Breast epithelium (tissue), 4 donors: Measurements from ENCODE around the gene SNRPB. TPM values are rescaled to one million over a fixed set of nuclear protein-coding genes. Genes with fewer than 3 reads are reported as not detected.

ENCODE experiments used
- DNase-seq, 2 donors: peaks; one replicate each; pipeline ENCODE4 v3.0.0-alpha.2; 2019; ENCODE audit warnings: low spot score in 2 of 2
- H3K27ac ChIP-seq, 2 donors: fragments of 200-600 bp; sonication (generic) in 1 of 2; one replicate each; pipeline ENCODE4 v1.5.1; 2016 to 2019; ENCODE audit warnings: mild to moderate bottlenecking in 1 of 2
- H3K27me3 ChIP-seq, 2 donors: fragments of 200-600 bp; sonication (generic) in 1 of 2; one replicate each; pipeline versions ENCODE4 v1.5.1 to v1.6.0; 2017 to 2019; ENCODE audit warnings: control low read depth in 1 of 2, mild to moderate bottlenecking in 1 of 2
- H3K36me3 ChIP-seq: fragments of 200-600 bp; one replicate; pipeline ENCODE4 v1.5.1; 2019
- H3K4me1 ChIP-seq, 2 donors: fragments of 200-600 bp; sonication (generic); one replicate each; pipeline ENCODE4 v1.5.1; 2016 to 2019; ENCODE audit warnings: control low read depth in 1 of 2
- H3K4me3 ChIP-seq, 3 donors: fragments of 200-600 bp; sonication (generic); 1 replicate in 2 of 3; 2 replicates in 1 of 3; pipeline ENCODE4 v1.5.1; 2016 to 2019; ENCODE audit warnings: mild to moderate bottlenecking in 3 of 3, moderate library complexity in 2 of 3
- H3K9me3 ChIP-seq, 2 donors: fragments of 200-600 bp; sonication (generic) in 1 of 2; one replicate each; pipeline ENCODE4 v1.5.1; 2016 to 2019; ENCODE audit warnings: control low read depth in 1 of 2
- POLR2A ChIP-seq: fragments of 450-650 bp; IDR thresholded peaks from one replicate; pipeline ENCODE4 v1.6.1; 2016; ENCODE audit warnings: antibody characterized with exemption, mild to moderate bottlenecking, moderate library complexity
- POLR2AphosphoS5 ChIP-seq, 3 donors: sonication (generic); formaldehyde crosslinking; IDR thresholded peaks; one replicate each; pipeline ENCODE4 v1.6.1; 2017; ENCODE audit warnings: antibody characterized with exemption in 3 of 3
- intact Hi-C: fragments of 100-400 bp; cut with DNase I; formaldehyde crosslinking; loops from one replicate; pipeline ENCODE4 v1.15.1; 2023; ENCODE audit warnings: low total_unique reads
- total RNA-seq, 3 donors: library from RNA; depleted of rRNA; stranded (reverse); fragments of >200 nt; gene quantifications; one replicate each; pipeline ENCODE4 v1.1.0, GENCODE V29; 2016
- TF ChIP-seq, protein P1 (sequence below), 3 donors: fragments of 450-650 bp; IDR thresholded peaks; one replicate each; pipeline ENCODE4 v1.5.1; 2016 to 2017; ENCODE audit warnings: antibody characterized with exemption in 3 of 3, mild to moderate bottlenecking in 3 of 3, moderate library complexity in 3 of 3

The SNRPB gene
- total RNA-seq, 3 donors from 2014 or later, result 124 to 207 (median 179) TPM

DNA sequence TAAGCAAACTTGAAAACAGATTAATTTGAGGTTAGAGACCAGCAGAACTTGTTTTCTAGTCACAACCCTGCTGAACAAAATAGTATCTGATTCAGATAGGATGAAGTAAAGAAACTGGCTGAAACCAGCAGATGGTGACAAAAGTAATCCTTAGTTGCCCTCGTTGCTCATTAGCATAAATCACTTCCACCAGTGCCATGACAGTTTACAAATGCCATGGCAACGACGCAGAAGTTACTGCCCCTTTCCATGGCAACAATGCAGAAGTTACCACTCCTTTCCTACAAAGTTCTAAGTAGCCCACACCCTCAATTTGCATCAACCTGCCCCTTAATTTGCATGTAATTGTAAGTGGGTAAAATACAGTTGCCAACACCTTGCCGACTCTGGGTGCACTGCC, 23.7 kb downstream of the SNRPB start:
- H3K27ac ChIP-seq, result no peak overlapping the region
- no peaks in the 10 kb centered on the region for H3K9me3 ChIP-seq
- DNase-seq, result no peak
- H3K4me3 ChIP-seq, result no peak overlapping the region
- no peaks in the 10 kb centered on the region for H3K4me1 ChIP-seq
- intact Hi-C loops, result no loop called here
- TF ChIP-seq, protein P1, sequence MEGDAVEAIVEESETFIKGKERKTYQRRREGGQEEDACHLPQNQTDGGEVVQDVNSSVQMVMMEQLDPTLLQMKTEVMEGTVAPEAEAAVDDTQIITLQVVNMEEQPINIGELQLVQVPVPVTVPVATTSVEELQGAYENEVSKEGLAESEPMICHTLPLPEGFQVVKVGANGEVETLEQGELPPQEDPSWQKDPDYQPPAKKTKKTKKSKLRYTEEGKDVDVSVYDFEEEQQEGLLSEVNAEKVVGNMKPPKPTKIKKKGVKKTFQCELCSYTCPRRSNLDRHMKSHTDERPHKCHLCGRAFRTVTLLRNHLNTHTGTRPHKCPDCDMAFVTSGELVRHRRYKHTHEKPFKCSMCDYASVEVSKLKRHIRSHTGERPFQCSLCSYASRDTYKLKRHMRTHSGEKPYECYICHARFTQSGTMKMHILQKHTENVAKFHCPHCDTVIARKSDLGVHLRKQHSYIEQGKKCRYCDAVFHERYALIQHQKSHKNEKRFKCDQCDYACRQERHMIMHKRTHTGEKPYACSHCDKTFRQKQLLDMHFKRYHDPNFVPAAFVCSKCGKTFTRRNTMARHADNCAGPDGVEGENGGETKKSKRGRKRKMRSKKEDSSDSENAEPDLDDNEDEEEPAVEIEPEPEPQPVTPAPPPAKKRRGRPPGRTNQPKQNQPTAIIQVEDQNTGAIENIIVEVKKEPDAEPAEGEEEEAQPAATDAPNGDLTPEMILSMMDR (IDR thresholded peaks at IDR 0.05), result no peak
- TF ChIP-seq POLR2AphosphoS5 (IDR thresholded peaks at IDR 0.05) (no peak), POLR2A (no peak)
- no peaks in the 10 kb centered on the region for H3K36me3 ChIP-seq
- H3K27me3 ChIP-seq, result no peaks in the 10 kb centered on the region

DNA sequence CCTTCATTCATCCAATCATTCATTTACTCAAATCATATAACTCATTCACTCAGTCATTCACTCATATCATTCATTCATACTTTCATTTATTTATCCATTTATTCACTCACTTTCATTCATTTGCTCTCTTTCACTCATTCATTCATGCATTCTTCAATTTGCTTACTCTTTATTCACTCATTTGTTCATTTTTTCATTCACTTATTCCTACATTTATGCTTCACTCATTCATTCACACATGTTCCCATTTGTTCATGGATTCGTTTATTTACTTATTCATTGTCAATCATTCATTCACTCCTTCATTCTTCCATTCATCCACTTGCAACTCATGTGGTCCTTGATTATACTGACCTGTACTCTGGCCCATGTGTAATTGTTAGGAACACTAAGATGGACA, 39.4 kb downstream of the SNRPB start:
- H3K4me3 ChIP-seq, result no peak overlapping the region
- no peaks in the 10 kb centered on the region for H3K27me3 ChIP-seq
- H3K36me3 ChIP-seq, result no peaks in the 10 kb centered on the region

DNA sequence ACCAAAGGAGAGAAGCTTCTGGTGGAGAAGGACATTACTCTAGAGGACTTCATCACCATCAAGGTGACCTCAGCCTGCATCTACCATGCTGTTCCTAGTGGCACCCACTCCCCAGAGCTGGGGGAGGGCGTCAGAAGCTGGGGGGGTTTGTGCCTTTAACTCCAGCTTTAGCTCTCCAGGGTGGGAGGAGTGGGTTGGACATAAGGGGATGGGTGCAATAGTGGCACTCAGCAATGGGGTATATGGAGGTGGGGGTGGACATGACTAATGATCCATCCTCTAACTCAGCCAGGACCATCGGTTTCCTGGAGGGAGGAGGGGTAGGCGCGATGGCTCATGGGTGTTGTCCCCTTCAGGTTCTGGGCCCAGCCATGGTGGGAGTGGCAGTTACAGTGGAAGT, 40.1 kb downstream of the SNRPB start:
- Histone ChIP-seq H3K4me1 (no peaks in the 10 kb centered on the region), H3K27me3 (no peaks in the 10 kb centered on the region), H3K36me3 (no peaks in the 10 kb centered on the region), H3K27ac (no peak overlapping the region), H3K9me3 (no peaks in the 10 kb centered on the region), H3K4me3 (no peak overlapping the region)
- intact Hi-C loops, result no loop called here
- no peak for TF ChIP-seq POLR2AphosphoS5 (IDR thresholded peaks at IDR 0.05)
- TF ChIP-seq, protein P1 (IDR thresholded peaks at IDR 0.05), result no peak
- TF ChIP-seq POLR2A, result no peak
- no peak for DNase-seq

More for the DNA sequence above, 39.4 kb downstream of the SNRPB start:
- Histone ChIP-seq H3K9me3 (no peaks in the 10 kb centered on the region), H3K4me1 (no peaks in the 10 kb centered on the region), H3K27ac (no peak overlapping the region)
- TF ChIP-seq, protein P1 (IDR thresholded peaks at IDR 0.05), result no peak
- no peak for TF ChIP-seq POLR2AphosphoS5 (IDR thresholded peaks at IDR 0.05)
- TF ChIP-seq POLR2A, result no peak
- intact Hi-C loops, result no loop called here
- no peak for DNase-seq

DNA sequence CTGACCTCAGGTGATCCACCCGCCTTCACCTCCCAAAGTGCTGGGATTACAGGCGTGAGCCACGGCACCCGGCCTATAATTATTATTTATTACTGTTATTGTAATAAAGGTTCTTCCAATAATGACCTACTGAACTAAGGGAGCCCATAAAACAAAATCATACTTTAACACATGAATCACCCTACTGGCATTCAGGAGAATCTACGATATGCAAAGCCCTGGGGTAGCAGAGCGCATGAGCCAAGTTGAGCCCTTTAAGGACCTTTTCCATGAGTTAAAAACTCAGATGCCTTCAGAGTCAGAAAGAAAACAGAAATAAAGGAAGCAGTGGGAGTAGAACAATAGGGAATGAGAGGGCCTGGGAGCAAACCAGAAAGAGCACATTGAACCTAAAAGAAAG, 41.5 kb downstream of the SNRPB start:
- no peaks in the 10 kb centered on the region for H3K4me1 ChIP-seq
- no peak for TF ChIP-seq POLR2A
- TF ChIP-seq, protein P1 (IDR thresholded peaks at IDR 0.05), result no peak
- TF ChIP-seq POLR2AphosphoS5 (IDR thresholded peaks at IDR 0.05), result no peak
- no peaks in the 10 kb centered on the region for H3K9me3 ChIP-seq
- intact Hi-C loops, result no loop called here
- no peak overlapping the region for H3K27ac ChIP-seq
- H3K4me3 ChIP-seq, result no peak overlapping the region
- H3K27me3 ChIP-seq, result no peaks in the 10 kb centered on the region
- DNase-seq, result no peak
- H3K36me3 ChIP-seq, result no peaks in the 10 kb centered on the region

DNA sequence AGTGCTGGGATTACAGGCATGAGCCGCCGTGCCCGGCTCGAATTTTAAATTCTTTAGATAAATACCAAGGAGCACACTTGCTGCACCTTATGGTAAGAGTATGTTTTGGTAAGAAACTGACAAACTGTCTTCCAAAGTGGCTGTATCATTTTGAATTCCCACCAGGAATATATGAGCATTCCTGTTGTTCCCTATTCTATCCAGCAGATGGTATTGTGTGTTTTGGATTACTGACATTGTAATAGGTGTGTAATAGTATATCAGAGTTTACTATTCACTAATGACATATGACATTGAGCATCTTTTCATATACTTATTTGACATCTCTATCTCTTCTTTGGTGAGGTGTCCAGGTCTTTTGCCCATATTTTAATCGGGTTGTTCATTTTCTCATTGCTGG, 49.3 kb downstream of the SNRPB start:
- Histone ChIP-seq H3K27me3 (no peaks in the 10 kb centered on the region), H3K9me3 (no peaks in the 10 kb centered on the region), H3K27ac (no peak overlapping the region), H3K4me3 (no peak overlapping the region), H3K4me1 (no peaks in the 10 kb centered on the region), H3K36me3 (no peaks in the 10 kb centered on the region)
- DNase-seq, result no peak
- TF ChIP-seq POLR2AphosphoS5 (IDR thresholded peaks at IDR 0.05), result no peak
- no peak for TF ChIP-seq POLR2A
- TF ChIP-seq, protein P1 (IDR thresholded peaks at IDR 0.05), result no peak
- intact Hi-C loops, result no loop called here
